Putamen (tissue), 1 donor: ENCODE measurements around the gene SH3PXD2A.

Experiments
- DNase-seq: peaks from one replicate; pipeline ENCODE4 v3.0.0-alpha.2; 2016; ENCODE audit warnings: low spot score

The SH3PXD2A gene

DNA sequence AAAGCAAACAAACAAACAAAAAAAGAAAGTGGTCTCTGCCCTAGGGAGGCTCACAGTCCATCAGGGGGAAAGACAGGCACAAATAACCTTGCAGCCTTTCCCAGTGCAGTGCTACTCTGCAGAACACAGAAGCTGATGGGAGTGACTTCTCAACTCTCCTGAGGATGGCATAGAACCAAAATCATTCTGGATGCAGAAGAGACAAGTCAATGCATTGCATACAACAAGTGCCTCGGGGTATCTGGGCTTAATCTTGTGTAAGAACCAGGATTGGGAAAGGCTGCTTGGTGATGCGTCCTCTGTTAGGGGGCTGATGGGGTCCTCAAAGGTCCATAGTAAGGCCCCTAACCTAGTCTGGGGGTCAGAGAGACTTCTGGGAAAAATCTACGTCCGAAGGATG lies 293.0 kb downstream of the SH3PXD2A start:
- no peak for DNase-seq

DNA sequence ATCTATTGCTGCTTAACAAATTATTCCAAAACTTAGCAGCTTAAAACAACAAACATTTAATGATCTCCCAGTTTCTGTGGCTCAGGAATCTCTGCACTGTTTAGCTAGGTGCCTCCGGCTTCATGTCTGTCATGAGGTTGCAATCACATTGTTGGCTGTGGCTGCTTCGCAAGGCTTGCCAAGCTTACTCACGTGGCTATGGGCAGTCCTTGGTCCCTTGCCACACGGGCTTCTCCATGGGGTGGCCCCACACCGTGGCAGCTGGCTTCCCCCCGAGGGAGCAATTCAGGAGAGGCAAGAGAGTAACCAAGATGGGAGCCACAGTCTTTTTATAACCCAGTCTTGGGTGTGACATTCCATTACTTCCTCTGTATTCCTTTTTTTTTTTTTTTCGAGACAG lies 294.5 kb downstream of the SH3PXD2A start:
- DNase-seq, result no peak

DNA sequence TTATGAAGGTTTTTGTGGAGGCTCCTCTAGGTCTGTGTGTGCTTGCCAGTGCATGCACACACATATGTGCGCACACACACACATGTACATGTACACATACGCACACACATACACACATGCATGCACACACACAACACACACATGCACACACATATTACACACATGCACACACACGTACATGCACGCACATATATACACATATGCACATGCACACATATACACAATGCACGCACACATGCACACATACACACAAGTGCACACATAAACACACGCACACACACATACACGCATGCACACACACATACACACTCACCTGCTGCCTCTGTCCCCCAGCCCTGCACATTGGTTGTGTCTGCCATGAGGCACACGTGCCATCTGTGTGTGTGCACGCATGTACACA lies 295.6 kb downstream of the SH3PXD2A start:
- no peak for DNase-seq

DNA sequence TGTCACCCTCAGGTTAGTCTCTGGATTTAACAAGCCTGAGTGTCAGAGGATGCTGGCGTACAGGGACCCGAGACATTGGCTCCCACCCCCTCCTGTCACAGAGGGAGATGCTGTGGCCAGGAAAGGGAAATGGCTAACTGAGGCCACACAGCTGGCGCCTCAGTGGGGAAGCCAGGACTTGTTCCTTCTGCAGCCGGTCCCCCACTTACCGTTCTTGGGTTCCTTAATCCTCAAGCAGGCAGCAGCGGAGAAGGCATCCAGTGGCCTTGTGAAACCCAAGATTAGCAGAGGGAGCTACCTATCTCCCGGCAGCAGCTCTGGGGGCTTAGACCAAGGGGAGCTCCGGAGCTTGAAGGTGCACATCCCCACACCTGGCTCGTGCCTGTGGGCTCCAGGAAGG lies 296.5 kb downstream of the SH3PXD2A start:
- DNase-seq, result no peak

DNA sequence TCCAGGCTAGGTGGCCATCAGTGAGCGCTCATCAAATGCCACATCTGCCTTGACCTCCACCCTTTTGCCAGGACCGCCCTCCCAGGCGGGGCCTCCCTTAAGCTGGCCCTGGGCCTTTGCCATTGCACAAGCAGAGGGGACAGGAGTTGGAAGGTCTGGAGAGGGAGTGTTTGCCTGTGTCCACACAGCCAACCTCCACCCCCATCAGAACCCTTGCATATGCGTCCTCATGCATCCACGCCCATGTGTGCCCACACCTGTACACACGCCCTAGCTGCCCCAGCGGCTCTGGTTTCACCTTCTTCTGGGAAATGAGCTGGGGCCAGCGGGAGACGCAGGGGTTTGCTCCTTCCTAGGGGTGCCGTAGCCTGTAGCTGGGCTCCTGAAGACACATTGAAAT lies 297.9 kb downstream of the SH3PXD2A start:
- no peak for DNase-seq

DNA sequence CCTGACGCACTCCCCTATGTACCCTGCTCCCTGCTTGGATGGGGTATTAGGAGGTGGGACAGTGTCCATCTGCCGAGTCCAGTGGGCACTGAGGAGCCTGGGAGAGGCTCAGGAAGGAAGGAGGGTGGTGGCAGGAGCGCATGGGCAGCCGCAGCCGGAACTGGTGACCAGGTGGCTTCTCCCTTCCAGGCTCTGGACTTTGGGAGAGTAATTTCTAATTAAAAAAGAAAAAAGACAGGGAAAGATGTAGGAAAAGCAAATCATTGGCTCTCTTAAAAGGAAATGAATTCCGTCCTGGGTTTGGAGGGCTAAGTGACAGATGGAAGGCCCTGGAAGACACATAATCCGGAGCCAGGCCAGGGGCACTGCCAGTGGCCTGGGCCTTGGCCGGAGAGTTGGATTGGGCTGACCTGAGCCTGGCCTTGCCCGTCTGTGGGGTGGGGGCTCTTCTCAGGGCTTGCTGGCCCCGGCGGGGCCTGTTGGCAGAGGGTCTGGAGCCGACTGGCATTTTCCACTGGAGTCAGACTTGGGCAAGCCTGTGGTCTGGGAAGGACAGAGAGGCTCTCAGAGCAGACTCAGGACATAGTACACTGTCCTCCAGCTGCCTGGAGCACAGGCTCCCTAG lies 298.9 kb downstream of the SH3PXD2A start:
- no peak for DNase-seq

DNA sequence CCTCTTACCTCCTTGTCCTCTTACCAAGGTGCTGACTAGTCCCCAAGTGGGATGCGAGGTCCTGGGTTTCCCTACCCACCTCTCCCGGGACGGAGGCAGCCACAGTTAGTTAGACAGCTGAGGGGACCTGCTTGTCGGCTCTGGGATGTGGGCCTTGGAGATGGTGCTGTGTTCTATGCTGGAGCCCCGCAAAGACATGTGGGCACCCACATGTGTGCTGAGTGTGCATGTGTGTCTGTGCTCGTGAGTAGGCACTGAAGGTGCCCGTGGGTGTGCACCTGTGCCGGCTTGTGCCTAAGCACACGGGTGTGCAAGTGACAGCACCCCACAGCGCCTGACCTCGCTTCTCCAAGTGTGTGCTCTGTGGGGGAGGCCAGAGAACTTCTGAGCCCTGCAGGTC lies 299.7 kb downstream of the SH3PXD2A start:
- DNase-seq, result peak; percentile 38

DNA sequence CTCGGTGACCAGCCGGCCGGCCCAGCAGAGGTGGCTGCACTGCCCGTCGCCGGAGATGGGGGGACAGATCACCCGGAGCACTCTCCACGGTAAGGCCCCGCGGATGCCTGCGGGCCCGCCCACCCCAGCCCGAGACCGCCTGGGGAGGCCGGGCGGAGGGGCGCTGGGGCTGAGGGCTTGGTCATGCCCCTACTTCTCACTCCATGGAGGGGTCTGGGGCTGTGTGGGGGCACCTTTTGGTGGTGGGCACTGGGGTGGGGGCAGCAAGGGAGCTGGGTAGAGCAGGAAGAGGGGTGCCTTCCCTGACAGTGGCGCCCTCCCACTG lies 300.1 kb downstream of the SH3PXD2A start:
- DNase-seq, result no peak

DNA sequence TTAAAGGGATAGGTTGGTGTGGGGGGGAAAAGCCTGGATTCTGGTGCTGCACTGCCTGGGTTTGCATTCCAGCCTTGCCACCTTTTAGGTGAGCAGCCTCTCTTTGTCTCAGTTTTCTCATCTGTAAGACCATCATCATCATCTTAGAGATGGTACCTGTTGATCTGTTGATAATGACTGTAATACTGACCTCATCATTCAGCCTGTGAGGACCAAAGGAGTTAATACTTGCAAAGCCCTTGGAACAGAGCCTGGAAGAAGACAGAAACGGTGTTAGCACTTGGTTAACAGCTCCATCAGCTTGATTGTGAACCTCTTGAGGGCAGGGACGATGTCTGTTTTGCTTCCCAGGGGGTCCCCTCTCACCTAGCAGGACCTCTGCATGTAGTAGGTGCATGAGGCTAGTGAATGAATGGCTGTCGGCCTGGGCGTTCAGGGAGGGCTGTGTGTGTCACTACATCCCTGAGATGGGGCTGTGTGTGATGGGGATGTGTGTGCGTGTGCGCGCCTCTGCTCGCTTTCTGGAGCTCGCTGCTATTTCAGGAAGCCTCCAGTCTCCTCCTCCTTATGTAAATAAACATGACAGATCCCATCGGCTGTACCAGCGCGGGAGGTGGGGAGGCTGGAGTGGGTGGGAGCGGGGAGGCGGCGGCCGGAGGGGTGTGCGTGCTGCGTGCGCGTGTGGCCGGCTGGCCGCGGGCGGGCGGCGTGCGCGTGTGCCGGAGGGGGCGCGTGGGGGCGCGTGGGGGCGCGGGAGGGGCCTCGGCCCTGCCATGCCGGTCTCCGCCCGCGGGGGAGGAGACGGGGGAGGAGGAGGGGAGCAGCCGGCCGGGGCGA lies 300.7 kb downstream of the SH3PXD2A start:
- DNase-seq, result peak; percentile 63

DNA sequence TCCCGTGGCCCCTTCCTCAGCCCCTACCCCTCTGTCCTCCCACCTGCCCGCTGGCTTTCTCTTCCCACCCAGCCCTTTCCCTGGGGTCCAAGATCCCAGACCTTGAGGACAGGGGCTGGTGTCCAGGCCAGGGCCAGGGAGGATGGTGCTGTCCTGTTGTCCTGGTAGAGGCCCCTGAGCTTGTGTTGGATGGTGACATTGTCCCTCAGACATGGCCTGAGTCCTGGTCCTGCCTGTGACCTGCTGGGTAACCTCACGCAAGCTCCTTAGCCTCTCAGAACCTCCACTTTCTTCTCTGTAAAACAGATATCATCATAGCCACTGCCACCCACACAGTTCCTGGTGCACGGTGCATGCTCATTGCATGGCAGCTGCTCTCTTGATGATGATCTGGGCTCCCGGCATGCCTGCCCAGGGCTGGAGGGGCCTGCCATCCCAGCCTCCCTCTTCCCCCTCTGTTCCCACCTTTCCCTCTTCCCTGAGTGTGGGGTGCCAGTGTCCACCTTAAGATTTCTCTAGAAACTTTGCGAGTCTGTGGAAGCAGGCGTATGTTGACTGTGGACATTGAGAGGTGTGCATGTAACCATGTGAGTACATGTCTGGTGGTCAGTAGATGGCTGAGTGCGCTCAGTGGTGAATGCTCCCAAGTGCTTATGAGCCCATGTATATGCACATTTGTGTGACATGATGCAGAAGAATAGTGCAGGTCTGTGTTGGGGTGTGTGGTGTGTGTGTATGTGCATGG lies 301.5 kb downstream of the SH3PXD2A start:
- DNase-seq, result no peak

DNA sequence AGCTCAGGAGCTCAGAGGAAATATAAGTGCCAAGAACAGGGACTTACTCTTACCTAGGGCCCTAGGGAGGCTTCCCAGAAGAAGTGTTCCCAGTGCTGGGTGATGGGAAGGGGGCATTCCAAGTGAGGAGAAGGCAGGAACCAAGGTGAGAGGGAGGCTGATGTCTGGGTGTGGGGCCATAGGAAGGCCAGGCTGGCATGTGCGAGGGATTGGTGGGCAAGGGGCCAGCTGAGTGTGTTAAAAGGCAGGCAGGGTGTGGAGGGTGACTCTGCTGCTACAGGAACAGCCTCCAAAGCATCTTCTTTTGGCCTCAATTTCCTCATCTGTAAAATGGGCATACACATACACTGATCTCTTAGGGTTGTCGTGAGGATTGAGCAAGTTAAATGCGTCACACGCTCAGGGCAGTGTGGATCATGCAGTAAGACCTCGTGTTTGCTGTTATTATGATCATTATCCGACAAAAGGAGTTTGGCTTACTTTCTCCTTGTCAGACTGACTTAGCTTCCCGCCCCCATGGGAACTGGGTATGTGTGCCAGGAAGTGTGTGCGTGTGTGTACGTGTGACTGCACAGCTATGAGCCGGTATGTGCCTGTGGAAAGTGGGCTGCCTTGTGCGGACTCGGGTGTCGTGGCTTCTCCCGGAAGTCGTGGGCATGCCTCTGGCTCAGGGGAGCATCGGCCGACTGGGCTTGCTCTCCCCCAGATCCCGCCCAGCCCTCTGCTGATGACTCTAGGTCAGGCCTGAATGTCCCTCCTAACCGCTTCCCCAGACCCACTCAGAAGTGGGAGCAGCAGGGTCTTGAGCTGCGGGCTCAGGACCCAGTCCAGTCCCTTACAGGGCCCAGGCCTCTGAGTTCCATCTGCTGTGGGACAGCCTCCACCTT lies 302.3 kb downstream of the SH3PXD2A start:
- DNase-seq, result no peak

DNA sequence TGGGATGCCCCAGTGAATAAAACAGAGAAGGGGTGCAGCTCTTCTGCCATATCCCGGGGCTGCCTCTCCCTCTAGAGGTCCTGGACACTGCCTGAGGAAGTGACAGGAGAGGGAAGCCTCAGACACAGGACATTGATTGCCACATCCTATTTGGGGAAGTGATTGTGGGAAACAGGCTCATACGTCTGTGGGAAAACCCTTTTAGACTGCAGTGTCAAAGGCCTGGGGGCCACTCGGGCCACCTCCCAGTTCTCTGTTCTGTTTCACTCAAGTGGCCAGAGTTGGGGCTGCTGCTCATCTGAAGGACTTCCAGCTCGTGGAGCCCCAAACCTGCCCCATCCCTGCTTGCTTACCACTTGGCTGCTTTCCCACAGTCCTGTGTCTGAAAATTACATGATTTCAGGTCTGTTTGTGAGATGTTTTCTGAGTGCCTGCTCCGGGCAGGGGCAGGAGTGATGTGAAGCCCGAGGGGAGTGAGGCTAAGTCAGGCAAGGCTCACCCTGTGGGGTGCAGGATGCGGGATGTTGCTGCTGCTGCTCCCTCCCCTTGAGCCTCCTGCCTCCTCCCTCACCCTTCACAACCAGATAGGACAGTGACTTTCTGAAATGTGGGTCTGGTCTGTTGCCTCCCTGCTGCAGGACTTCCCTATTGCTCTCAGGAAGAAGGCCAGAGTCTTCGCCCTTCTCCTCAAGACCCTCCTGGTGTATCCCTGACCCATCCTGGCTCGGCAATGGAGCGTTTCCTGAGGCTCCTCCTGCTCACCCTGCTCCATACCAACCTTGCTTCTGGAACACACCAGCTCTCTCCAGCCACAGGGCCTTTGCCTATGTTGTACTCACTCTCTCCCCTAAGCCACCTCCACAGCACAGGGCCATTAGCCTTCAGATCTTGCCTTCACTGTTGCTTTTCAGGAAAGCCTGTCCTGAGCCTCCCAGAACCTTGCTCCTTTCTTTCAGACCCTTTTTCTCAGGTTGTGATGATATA lies 303.5 kb downstream of the SH3PXD2A start:
- DNase-seq, result no peak

DNA sequence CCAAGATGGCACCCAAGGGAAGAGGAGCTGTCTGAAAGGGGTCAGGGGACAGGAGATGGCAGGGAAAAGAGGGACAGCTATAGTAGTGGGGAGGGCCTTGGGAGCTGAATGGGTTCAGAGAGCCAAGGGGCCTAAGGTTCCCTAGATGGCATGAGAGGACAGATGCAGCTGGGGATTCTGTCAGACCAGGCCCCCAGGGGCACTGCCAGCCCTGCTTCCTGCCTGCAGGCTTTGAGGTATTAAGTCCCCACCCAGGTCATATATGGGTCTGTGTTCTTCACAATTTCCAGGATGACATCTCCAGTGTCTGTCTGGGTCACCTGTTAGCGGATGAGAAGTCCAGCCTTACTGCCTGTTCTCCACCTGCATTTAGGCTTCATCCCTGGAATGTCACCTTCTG lies 305.1 kb downstream of the SH3PXD2A start:
- no peak for DNase-seq

DNA sequence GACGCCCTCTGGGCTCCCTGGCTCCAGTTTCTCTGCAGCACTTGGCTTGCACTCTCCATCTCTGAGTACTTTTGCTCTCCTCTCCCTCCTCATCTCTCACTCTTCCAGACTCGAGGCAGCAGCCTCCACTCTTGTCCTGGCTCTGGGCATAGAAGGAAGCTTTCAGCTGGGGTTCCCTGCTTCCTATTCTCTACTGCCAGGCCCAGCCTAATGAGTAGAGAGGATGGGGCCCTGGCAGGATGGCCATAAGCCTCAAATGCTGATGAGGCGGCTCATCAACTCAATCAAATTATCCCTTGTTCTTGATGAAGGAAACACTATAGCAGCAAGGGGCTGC lies 306.1 kb downstream of the SH3PXD2A start:
- no peak for DNase-seq

DNA sequence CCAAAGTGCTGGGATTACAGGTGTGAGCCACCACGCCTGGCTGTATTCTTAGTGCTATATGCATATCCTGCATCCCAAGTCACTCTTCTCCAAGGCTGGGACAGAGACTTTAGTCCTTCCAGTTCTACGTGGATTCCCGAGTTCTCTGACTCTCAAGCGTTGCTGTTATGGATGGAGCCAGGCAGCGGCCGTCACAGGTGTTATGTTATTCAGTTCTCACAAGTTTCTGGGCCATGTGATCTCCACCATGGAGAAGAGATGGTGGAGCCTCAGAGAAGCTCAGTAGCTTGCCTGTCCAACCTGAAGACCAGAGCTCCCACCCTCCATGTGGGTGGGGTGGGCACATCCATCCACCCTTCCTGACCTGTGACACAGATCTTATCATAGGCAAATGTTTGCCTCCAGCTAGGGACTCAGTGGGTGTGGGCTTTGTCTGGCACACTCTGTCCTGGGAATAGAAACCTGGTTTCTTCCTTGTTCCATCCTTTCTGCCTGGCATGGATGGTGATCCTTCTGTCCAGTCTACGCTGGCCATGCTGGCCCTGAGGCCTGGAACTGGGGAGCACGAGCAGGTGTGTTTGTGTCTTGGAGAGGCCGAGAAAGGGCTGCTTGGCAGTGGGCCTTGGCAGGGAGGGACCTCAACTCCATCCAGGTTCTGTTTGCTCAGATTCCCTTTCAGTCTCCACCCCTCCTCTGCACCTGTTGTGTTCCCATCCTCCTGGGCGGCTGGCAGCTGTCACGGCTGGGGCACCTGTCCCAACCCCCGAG lies 306.6 kb downstream of the SH3PXD2A start:
- no peak for DNase-seq

DNA sequence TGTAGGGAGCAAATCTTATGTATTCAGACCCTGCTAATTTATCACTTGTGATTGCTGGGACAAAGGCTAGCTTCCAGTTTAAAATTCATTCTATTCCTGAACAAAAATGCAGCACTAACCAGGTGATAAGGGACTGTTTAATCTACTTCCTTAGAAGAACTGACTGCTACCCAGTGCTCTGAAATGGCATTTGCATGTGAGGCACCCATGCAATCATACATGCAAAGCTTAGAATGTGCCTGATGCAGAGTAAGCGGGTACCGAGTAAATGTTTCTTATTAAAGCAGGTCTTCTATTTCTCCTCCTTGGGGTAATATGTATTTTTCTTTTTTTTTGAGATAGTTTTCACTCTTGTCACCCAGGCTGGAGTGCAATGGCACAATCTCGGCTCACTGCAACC lies 307.4 kb downstream of the SH3PXD2A start:
- no peak for DNase-seq

DNA sequence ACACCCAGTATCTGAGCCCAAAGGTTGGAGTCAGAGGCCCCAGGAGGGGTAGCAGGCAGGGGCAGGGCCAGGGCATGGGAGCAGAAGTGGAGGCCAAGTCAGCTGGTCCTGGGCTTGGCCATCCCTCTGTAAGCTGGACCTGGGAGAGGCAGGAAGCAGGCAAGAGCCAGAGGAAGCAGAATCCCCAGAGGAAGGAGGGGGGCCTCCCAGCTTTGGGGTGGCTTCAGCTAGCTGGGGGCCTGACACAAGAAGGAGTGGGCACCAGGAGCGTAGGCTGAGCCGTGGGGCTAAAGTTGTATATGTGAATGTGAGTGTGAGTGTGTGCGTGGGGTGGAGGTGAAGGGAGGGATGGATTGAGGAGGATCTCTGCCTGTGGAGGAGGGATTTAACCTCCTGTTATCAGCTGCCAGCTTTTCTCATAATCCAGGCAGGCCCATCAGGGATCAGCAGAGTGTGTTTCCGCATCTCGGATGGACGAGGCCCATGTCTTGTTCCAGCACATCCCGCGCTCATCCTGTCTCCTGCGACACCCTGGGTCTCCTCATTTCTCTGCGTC lies 307.9 kb downstream of the SH3PXD2A start:
- no peak for DNase-seq

DNA sequence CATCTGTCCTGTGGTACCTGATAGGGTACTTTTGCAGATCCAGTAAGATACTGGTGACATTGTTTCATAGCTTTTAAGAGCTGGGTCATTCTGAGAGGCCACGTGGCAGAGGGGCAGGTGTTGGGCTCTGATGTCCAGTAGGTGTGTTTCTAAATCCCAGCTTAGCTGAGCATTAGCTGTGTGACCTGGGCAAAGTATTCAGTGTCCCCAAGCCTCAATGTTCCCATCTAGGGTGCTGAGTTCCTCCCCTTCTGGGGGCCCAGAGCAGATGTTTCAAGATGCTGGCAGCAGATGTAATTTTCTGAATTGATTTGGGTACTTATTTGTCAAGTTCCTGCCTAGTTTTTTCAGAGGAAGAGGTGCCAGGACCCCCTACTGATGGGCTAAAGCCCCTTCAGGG lies 309.0 kb downstream of the SH3PXD2A start:
- DNase-seq, result no peak

DNA sequence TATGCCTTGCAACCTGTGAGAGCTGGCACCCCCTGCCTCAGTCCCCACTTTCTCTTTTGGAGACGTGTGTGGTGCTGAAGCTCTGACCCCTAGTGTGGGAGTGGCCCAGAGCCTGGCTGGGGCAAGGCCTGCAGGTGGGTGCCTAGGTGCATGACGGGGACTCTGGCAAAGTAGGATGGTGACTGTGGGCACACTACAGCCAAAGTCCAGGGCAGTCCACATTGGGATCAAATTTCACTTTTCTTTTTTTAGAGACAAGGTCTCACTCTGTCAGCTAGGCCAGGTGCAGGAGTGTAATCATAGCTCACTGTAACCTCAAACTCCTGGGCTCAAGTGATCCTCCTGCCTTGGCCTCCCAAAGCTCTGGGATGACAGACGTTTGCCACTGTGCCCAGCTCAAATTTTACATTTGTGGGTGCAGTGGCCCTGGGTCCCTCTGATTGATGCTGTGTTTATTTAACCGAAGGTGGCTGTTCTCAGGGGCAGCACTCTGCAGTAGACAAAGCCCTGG lies 309.6 kb downstream of the SH3PXD2A start:
- no peak for DNase-seq

DNA sequence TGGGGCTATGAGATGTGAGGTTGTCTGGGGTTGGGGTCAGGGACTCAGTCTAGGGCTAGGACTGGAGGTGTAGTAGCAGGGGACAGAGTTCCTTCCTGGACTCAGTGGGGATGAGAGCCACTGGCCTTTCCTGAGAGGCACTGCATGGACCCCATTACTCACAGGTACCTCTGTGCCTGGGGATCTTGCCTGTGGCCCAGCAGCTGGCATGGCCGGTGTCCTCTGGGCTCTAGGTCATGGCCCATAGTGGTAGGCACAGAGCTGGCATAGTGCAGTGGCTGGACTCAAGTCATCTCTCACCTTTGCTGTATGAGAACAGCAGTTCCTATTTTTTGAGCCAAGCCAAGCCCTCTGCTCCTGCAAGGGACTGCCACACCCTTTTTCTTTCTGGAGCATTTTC lies 310.0 kb downstream of the SH3PXD2A start:
- DNase-seq, result no peak
